ENCODE data around the gene ERBIN. TPM values are rescaled to one million over a fixed set of nuclear protein-coding genes. Genes with fewer than 3 reads are reported as not detected.

The ERBIN gene
- total RNA-seq, 4 donors from 2014 or later: 88.7 to 108 (median 106) TPM

DNA sequence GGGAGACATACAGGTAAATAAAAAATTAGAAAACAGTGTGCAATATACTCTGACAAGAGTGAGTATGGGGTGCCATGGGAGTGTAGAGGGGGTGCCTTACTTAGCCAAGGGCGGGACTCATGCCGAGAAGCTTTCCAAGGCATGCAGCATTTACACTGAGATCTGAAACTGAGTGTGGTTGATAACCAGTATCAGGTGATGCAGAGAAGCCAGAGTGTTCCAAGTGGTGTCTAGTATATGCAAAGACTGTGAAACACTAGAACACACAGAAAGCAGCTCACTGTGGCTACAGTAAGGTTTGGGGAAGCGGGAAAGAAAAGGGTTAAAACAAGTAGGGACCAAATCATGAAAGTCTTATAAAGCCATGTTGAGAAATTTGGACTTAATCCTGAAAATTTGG lies 30.5 kb upstream of the ERBIN start:
- Histone ChIP-seq H3K36me3 (no peaks in the 10 kb centered on the region), H3K27ac (no peak overlapping the region), H3K4me3 (replicated peaks in 1 of 3) (no peak overlapping the region), H3K9me3 (no peaks in the 10 kb centered on the region), H3K27me3 (no peaks in the 10 kb centered on the region), H3K4me1 (no peaks in the 10 kb centered on the region)
- TF ChIP-seq POLR2A (IDR thresholded peaks at IDR 0.05): no peak
- TF ChIP-seq, protein P1, sequence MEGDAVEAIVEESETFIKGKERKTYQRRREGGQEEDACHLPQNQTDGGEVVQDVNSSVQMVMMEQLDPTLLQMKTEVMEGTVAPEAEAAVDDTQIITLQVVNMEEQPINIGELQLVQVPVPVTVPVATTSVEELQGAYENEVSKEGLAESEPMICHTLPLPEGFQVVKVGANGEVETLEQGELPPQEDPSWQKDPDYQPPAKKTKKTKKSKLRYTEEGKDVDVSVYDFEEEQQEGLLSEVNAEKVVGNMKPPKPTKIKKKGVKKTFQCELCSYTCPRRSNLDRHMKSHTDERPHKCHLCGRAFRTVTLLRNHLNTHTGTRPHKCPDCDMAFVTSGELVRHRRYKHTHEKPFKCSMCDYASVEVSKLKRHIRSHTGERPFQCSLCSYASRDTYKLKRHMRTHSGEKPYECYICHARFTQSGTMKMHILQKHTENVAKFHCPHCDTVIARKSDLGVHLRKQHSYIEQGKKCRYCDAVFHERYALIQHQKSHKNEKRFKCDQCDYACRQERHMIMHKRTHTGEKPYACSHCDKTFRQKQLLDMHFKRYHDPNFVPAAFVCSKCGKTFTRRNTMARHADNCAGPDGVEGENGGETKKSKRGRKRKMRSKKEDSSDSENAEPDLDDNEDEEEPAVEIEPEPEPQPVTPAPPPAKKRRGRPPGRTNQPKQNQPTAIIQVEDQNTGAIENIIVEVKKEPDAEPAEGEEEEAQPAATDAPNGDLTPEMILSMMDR (IDR thresholded peaks at IDR 0.05): no peak
- DNase-seq: no peak
- WGBS, 2 donors: 93 to 99% methylated on average over 3 of the region's 3 CpGs
- intact Hi-C loops (cut with DNase I): no loop called here

DNA sequence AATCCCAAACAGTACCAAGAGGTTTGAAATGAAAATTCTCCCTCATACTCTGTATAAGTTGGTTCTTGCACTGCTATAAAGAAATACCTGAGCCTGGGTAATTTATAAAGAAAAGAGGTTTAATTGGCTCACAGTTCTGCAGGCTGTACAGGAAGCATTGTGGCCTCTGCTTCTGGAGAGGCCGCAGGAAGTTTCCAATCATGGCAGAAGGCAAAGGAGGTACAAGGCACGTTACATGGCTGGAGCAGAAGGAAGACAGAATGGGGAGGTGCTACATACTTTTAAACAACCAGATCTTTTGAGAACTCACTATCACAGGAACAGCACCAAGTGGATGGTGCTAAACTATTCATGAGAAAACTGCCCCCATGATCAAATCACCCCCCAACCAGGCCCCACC lies 25.6 kb upstream of the ERBIN start:
- TF ChIP-seq, protein P1 (IDR thresholded peaks at IDR 0.05): no peak
- TF ChIP-seq POLR2A (IDR thresholded peaks at IDR 0.05): no peak
- Histone ChIP-seq H3K9me3 (no peaks in the 10 kb centered on the region), H3K4me1 (no peaks in the 10 kb centered on the region), H3K36me3 (no peaks in the 10 kb centered on the region), H3K4me3 (replicated peaks in 1 of 3) (no peak overlapping the region), H3K27ac (no peak overlapping the region), H3K27me3 (no peaks in the 10 kb centered on the region)
- intact Hi-C loops (cut with DNase I): no loop called here
- WGBS, 2 donors: 90 to 93% methylated on average over 2 of the region's 2 CpGs
- no peak for DNase-seq

DNA sequence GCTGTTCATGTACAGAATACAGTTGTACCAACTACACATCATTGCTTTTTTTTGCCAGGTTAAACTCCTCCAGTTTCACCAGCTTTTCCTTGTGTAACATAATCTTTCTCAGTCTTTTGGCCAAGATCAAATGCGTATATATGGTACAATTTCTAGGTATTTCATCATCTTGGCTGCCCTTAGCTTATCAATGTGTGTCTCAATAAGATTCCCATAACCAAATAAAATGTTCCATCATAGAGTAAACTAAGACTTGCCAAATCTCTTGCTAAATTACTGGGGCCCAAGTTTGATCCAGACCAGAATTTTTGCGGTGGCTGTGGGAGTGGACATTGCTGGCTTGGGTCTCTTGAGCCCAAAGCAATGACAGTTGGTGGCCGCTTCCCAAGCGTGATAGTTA lies 24.3 kb upstream of the ERBIN start:
- no peaks in the 10 kb centered on the region for H3K27me3 ChIP-seq
- 89 to 98% methylated on average over 4 of the region's 4 CpGs for WGBS, 2 donors
- DNase-seq: no peak
- no peaks in the 10 kb centered on the region for H3K4me1 ChIP-seq
- no peaks in the 10 kb centered on the region for H3K36me3 ChIP-seq
- H3K9me3 ChIP-seq: no peaks in the 10 kb centered on the region
- no peak overlapping the region for H3K27ac ChIP-seq
- intact Hi-C loops (cut with DNase I): no loop called here
- no peak overlapping the region for H3K4me3 ChIP-seq (replicated peaks in 1 of 3)
- TF ChIP-seq, protein P1 (IDR thresholded peaks at IDR 0.05): no peak
- no peak for TF ChIP-seq POLR2A (IDR thresholded peaks at IDR 0.05)

DNA sequence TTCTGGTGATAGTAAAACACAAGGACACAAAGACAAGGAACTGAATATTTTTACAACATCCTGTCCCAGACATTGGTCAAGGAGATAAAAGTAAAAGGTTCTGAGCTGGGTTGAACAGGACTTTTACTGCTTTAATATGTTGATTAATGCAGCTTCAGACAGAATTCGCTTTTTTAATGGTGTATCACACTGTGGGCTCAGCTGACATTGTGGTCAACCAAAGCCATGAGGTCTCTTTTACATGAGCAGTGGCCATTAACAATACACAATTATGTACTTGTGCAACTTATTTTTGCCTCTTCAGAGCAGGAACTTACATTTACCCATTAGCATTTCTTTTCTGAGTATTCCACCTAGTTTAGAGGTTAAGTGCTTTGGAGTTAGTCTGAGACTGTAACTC lies 22.8 kb upstream of the ERBIN start:
- DNase-seq: no peak
- intact Hi-C loops (cut with DNase I): no loop called here
- TF ChIP-seq POLR2A (IDR thresholded peaks at IDR 0.05): no peak
- TF ChIP-seq, protein P1 (IDR thresholded peaks at IDR 0.05): no peak
- Histone ChIP-seq H3K36me3 (no peaks in the 10 kb centered on the region), H3K27me3 (no peaks in the 10 kb centered on the region), H3K9me3 (no peaks in the 10 kb centered on the region), H3K4me1 (no peaks in the 10 kb centered on the region), H3K27ac (no peak overlapping the region), H3K4me3 (replicated peaks in 1 of 3) (no peak overlapping the region)
- WGBS, 2 donors: 88 to 97% methylated on average over 1 of the region's 1 CpG

DNA sequence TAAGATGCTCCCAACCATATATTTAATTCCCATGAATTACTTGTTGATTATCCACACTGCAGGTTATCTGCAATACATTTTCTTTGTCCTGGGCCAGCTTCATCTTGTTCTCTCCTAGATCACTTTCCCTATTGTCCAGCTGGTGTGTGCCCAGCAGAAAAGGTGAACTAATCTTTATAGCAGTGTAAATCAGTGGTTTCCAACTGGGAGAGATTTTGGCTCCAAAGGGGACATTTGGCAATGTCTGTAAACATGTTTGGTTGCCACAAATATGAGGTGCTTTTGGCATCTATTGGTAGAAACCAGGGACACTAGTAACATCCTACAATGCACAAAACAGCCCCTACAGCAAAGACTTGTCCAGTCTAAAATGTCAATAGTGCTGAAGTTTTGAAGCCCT lies 20.1 kb upstream of the ERBIN start:
- H3K4me3 ChIP-seq (replicated peaks in 1 of 3): no peak overlapping the region
- H3K36me3 ChIP-seq: no peaks in the 10 kb centered on the region
- TF ChIP-seq POLR2A (IDR thresholded peaks at IDR 0.05): no peak
- TF ChIP-seq, protein P1 (IDR thresholded peaks at IDR 0.05): no peak
- no peaks in the 10 kb centered on the region for H3K4me1 ChIP-seq
- no peaks in the 10 kb centered on the region for H3K9me3 ChIP-seq
- H3K27me3 ChIP-seq: no peaks in the 10 kb centered on the region
- no peak overlapping the region for H3K27ac ChIP-seq
- no peak for DNase-seq
- intact Hi-C loops (cut with DNase I): no loop called here

Measured in thyroid gland (tissue), 4 donors.